H9 (cell line): ENCODE results near the gene FEV. TPM values are rescaled to one million over a fixed set of nuclear protein-coding genes. Genes with fewer than 3 reads are reported as not detected.

ENCODE experiments used
- DNase-seq: peaks from one replicate; pipeline ENCODE4 v3.0.0-alpha.2; 2017
- H2AFZ ChIP-seq: one replicate; pipeline ENCODE4 v1.6.1; 2013; ENCODE audit warnings: mild to moderate bottlenecking, low read length, control low read depth, moderate library complexity
- H2AK5ac ChIP-seq: 2 replicates; pipeline ENCODE4 v1.6.1; 2013; ENCODE audit warnings: low read length, control low read depth, mixed read lengths; ENCODE audit not compliant: insufficient read length
- H2BK120ac ChIP-seq: one replicate; pipeline ENCODE4 v1.6.1; 2013; ENCODE audit warnings: low read depth, mild to moderate bottlenecking, low read length, control low read depth, inconsistent platforms; ENCODE audit not compliant: poor library complexity, severe bottlenecking
- H2BK12ac ChIP-seq: 2 replicates; pipeline ENCODE4 v1.6.1; 2013; ENCODE audit warnings: low read length, control low read depth, mixed read lengths, low read depth; ENCODE audit not compliant: insufficient read length
- H2BK15ac ChIP-seq: 2 replicates; pipeline ENCODE4 v1.6.1; 2013; ENCODE audit warnings: low read depth, low read length, control low read depth
- H2BK20ac ChIP-seq: one replicate; pipeline ENCODE4 v1.6.1; 2013; ENCODE audit warnings: low read depth, mild to moderate bottlenecking, low read length, control low read depth, inconsistent platforms; ENCODE audit not compliant: poor library complexity, severe bottlenecking
- H2BK5ac ChIP-seq: 2 replicates; pipeline ENCODE4 v1.6.1; 2013; ENCODE audit warnings: low read length, control low read depth, mixed read lengths; ENCODE audit not compliant: insufficient read length
- H3K14ac ChIP-seq: 2 replicates; pipeline ENCODE4 v1.6.1; 2013; ENCODE audit warnings: low read length, control low read depth; ENCODE audit not compliant: insufficient read depth
- H3K18ac ChIP-seq: 2 replicates; pipeline ENCODE4 v1.6.1; 2013; ENCODE audit warnings: low read depth, mild to moderate bottlenecking, mixed read lengths, low read length, control low read depth; ENCODE audit not compliant: insufficient read length
- H3K23ac ChIP-seq: 2 replicates; pipeline ENCODE4 v1.6.1; 2013; ENCODE audit warnings: low read length, control low read depth, mixed read lengths, low read depth; ENCODE audit not compliant: insufficient read length
- H3K23me2 ChIP-seq: 2 replicates; pipeline ENCODE4 v1.6.1; 2013; ENCODE audit warnings: low read depth, mild to moderate bottlenecking, mixed read lengths, low read length, control low read depth; ENCODE audit not compliant: insufficient read length, poor library complexity, severe bottlenecking
- H3K27ac ChIP-seq: 2 replicates; pipeline ENCODE4 v1.5.1; 2013; ENCODE audit warnings: low read length, control low read depth, mixed read lengths, low read depth; ENCODE audit not compliant: insufficient read length
- H3K27me3 ChIP-seq: 2 replicates; pipeline ENCODE4 v1.6.1; 2013; ENCODE audit warnings: low read length, control low read depth, inconsistent platforms; ENCODE audit not compliant: insufficient read depth
- H3K4ac ChIP-seq: 2 replicates; pipeline ENCODE4 v1.6.1; 2013; ENCODE audit warnings: low read depth, mild to moderate bottlenecking, control low read depth, inconsistent platforms, low read length, moderate library complexity
- H3K4me1 ChIP-seq: 2 replicates; pipeline ENCODE4 v1.6.1; 2013; ENCODE audit warnings: low read length, control low read depth, inconsistent platforms; ENCODE audit not compliant: insufficient read depth
- H3K4me2 ChIP-seq: 2 replicates; pipeline ENCODE4 v1.6.1; 2013; ENCODE audit warnings: low read length, control low read depth, mixed read lengths; ENCODE audit not compliant: insufficient read length, insufficient read depth
- H3K56ac ChIP-seq: 2 replicates; pipeline ENCODE4 v1.6.1; 2013; ENCODE audit warnings: low read depth, mild to moderate bottlenecking, mixed read lengths, low read length, control low read depth; ENCODE audit not compliant: insufficient read length
- H3K79me1 ChIP-seq: 2 replicates; pipeline ENCODE4 v1.6.1; 2013; ENCODE audit warnings: low read depth, mild to moderate bottlenecking, moderate library complexity, low read length, control low read depth, inconsistent platforms; ENCODE audit not compliant: insufficient read depth, poor library complexity, severe bottlenecking
- H3K79me2 ChIP-seq: 2 replicates; pipeline ENCODE4 v1.6.1; 2013; ENCODE audit warnings: low read length, control low read depth, inconsistent platforms; ENCODE audit not compliant: insufficient read depth
- H3K9ac ChIP-seq: 2 replicates; pipeline ENCODE4 v1.6.1; 2013; ENCODE audit warnings: low read length, control low read depth, mixed read lengths; ENCODE audit not compliant: insufficient read length; ENCODE audit errors: extremely low read depth
- H3K9me3 ChIP-seq: one replicate; pipeline ENCODE4 v1.6.1; 2013; ENCODE audit warnings: low read depth, low read length, inconsistent platforms; ENCODE audit not compliant: control insufficient read depth
- H3T11ph ChIP-seq: one replicate; pipeline ENCODE4 v1.6.1; 2013; ENCODE audit warnings: mild to moderate bottlenecking, low read length, control low read depth, inconsistent platforms
- H4K20me1 ChIP-seq: one replicate; pipeline ENCODE4 v1.6.1; 2013; ENCODE audit not compliant: control insufficient read depth, insufficient read length, insufficient read depth
- H4K5ac ChIP-seq: 2 replicates; pipeline ENCODE4 v1.6.1; 2013; ENCODE audit warnings: low read depth, mild to moderate bottlenecking, mixed read lengths, low read length, control low read depth; ENCODE audit not compliant: insufficient read length
- H4K8ac ChIP-seq: replicated peaks from 2 replicates; pipeline ENCODE4 v1.6.1; 2013; ENCODE audit warnings: low read length, control low read depth, mixed read lengths, low read depth; ENCODE audit not compliant: insufficient read length
- H4K91ac ChIP-seq: 2 replicates; pipeline ENCODE4 v1.6.1; 2013; ENCODE audit warnings: low read depth, mild to moderate bottlenecking, moderate library complexity, mixed read lengths, low read length, control low read depth; ENCODE audit not compliant: insufficient read length
- H3K27ac Mint-ChIP-seq, 3 experiments: 2 replicates in 2 of 3; 3 replicates in 1 of 3; pipeline ENCODE4 v1.8.0; 2020 to 2021; ENCODE audit warnings: mixed read lengths in 3 of 3, mild to moderate bottlenecking in 1 of 3, moderate library complexity in 1 of 3
- H3K27me3 Mint-ChIP-seq: 2 replicates; pipeline ENCODE4 v1.8.0; 2021; ENCODE audit warnings: low read depth, mild to moderate bottlenecking, moderate library complexity, mixed read lengths
- H3K36me3 Mint-ChIP-seq, 3 experiments: 2 replicates in 2 of 3; 3 replicates in 1 of 3; pipeline ENCODE4 v1.8.0; 2020 to 2021; ENCODE audit warnings: low read depth in 3 of 3, mixed read lengths in 3 of 3; ENCODE audit not compliant: insufficient read depth in 1 of 3
- H3K4me1 Mint-ChIP-seq, 2 experiments: 2 replicates each; pipeline ENCODE4 v1.8.0; 2020; ENCODE audit warnings: mixed read lengths in 2 of 2
- H3K4me3 Mint-ChIP-seq, 2 experiments: 2 replicates in 1 of 2; 3 replicates in 1 of 2; pipeline ENCODE4 v1.8.0; 2020 to 2021; ENCODE audit warnings: mild to moderate bottlenecking in 2 of 2, mixed read lengths in 2 of 2, moderate library complexity in 1 of 2
- H3K9me3 Mint-ChIP-seq, 2 experiments: 2 replicates in 1 of 2; 3 replicates in 1 of 2; pipeline ENCODE4 v1.8.0; 2020; ENCODE audit warnings: mild to moderate bottlenecking in 2 of 2, mixed read lengths in 2 of 2, moderate library complexity in 1 of 2
- CTCF ChIP-seq: fragments of 200-600 bp; sonication (generic); conservative IDR thresholded peaks from 3 replicates; pipeline ENCODE4 v1.8.0; 2021; ENCODE audit warnings: antibody characterized with exemption, mild to moderate bottlenecking
- WGBS: extraction: QIAGEN DNeasy Blood & Tissue Kit; methylation state at CpG from one replicate; pipeline ENCODE4 v1.1.7; 2013; ENCODE audit warnings: missing lambda C conversion rate, low lambda C conversion rate, mixed read lengths; ENCODE audit not compliant: insufficient read length; ENCODE audit errors: extremely low coverage; 5-methylcytosine and 5-hydroxymethylcytosine counted together
- total RNA-seq: library from RNA; stranded (reverse); gene quantifications from 2 replicates; pipeline ENCODE4 v1.2.1, GENCODE V29; 2021

FEV gene
- total RNA-seq, 1 experiment from 2014 or later, result not detected

DNA sequence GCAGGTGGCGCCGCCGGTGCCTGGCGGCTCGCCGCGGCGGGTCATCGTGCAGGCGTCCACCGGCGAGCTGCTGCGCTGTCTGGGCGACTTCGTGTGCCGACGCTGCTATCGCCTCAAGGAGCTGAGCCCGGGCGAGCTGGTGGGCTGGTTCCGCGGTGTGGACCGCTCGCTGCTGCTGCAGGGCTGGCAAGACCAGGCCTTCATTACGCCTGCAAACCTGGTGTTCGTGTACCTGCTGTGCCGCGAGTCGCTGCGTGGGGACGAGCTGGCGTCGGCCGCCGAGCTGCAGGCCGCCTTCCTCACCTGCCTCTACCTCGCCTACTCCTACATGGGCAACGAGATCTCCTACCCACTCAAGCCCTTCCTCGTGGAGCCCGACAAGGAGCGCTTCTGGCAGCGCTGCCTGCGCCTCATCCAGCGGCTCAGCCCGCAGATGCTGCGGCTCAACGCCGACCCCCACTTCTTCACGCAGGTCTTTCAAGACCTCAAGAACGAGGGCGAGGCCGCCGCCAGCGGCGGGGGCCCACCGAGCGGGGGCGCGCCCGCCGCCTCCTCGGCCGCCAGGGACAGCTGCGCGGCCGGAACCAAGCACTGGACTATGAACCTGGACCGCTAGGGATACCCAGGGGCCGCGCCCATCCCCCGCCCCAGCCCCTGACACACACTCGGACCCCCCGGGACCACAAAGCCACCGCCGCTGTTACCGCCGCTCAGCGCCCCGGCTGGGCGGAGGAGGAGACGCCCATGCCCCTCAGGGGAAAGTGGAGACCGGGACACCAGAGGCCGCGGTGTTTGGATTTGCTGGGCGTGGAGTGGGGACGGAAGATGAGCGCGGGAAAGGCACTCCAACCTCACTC is 24.4 kb downstream of the FEV start:
- Histone ChIP-seq H4K8ac (no peak overlapping the region), H3K14ac (no peak overlapping the region; the same call in 1 of the 2 replicates), H3K4me2 (peak overlapping the region; percentile 46), H3K9me3 (no peaks in the 10 kb centered on the region), H2AK5ac (no peak overlapping the region), H2BK12ac (no peak overlapping the region), H3K18ac (no peak overlapping the region), H3K23ac (no peak overlapping the region), H2BK20ac (no peak overlapping the region), H3K79me1 (no peaks in the 10 kb centered on the region), H4K20me1 (no peaks in the 10 kb centered on the region), H2AFZ (no peak overlapping the region), H4K91ac (no peak overlapping the region), H3K4me1 (peaks cover 4% of the 10 kb centered on the region; the same call in 1 of the 2 replicates), H3K27me3 (peaks cover 20% of the 10 kb centered on the region), H2BK15ac (no peak overlapping the region; the same call in 1 of the 2 replicates), H3K27ac (no peak overlapping the region), H3T11ph (no peak overlapping the region), H4K5ac (no peak overlapping the region), H3K9ac (no peak overlapping the region), H2BK5ac (no peak overlapping the region), H3K4ac (no peak overlapping the region), H2BK120ac (no peak overlapping the region), H3K23me2 (peaks cover 16% of the 10 kb centered on the region), H3K56ac (no peak overlapping the region), H3K79me2 (no peaks in the 10 kb centered on the region)
- H3K9me3 Mint-ChIP-seq, result peaks cover 0 to 2% of the 10 kb centered on the region in 2 experiments; a peak in 2 of 5 replicates
- no peak for DNase-seq
- no CpG with 5 or more reads among the region's 87 CpGs for WGBS
- peak overlapping the region; percentile 51 to 74 for H3K4me3 Mint-ChIP-seq
- no peak for TF ChIP-seq CTCF
- H3K4me1 Mint-ChIP-seq, result peaks cover 23 to 38% of the 10 kb centered on the region in 2 experiments
- H3K27me3 Mint-ChIP-seq, result peaks cover 71% of the 10 kb centered on the region
- no peak overlapping the region for H3K27ac Mint-ChIP-seq
- no peaks in the 10 kb centered on the region; a peak in 3 of 7 replicates for H3K36me3 Mint-ChIP-seq
